ENCODE results near the gene SRP68.

Gene SRP68

GRCh38 chr17:76072148-76072858 is at the start of gene SRP68:
TSS of gene SRP68 (minus strand) at chr17:76072517. CDS start at chr17:76072491, 26 bp downstream.
- Histone ChIP-seq H3K4me1 (ENCODE audit: low read length) (peaks cover 9% of the 10 kb centered on the region), H3K9me3 (replicated peaks; ENCODE audit: insufficient read depth, low read length) (no peaks in the 10 kb centered on the region), H3K4me2 (ENCODE audit: low read depth, low read length) (peak within 1 kb of the TSS; percentile 97), H3F3A (ENCODE audit: insufficient read depth, low read length) (no peaks in the 10 kb centered on the region; the same call in 1 of the 2 replicates), H3K79me2 (ENCODE audit: low read length) (peaks cover 55% of the 10 kb centered on the region), H3K36me3 (replicated peaks; ENCODE audit: insufficient read depth, low read length) (0 out of 2 replicates have a peak, but pooled peaks cover under 1% of the 10 kb centered on the region), H3K27ac (ENCODE audit: low read length) (peak within 1 kb of the TSS; percentile 51; the same call in 1 of the 2 replicates), H3K9ac (ENCODE audit: low read length) (peak within 1 kb of the TSS; percentile 91), H2AFZ (ENCODE audit: low read length) (peak within 1 kb of the TSS; percentile 99), H3K9me2 (replicated peaks; ENCODE audit: insufficient read depth, low read length) (no peaks in the 10 kb centered on the region), H3K27me3 (replicated peaks; ENCODE audit: insufficient read depth, low read length) (peaks cover 32% of the 10 kb centered on the region), H3K4me3 (ENCODE audit: low read length) (peak within 1 kb of the TSS; percentile 85), H4K20me1 (ENCODE audit: insufficient read depth, low read length) (no peaks in the 10 kb centered on the region)
- TF ChIP-seq CTCF (IDR thresholded peaks at IDR 0.05; ENCODE audit: low read length) (no peak), EZH2 (optimal IDR thresholded peaks at IDR 0.05; ENCODE audit: low read depth, low read length) (no peak)
- DNase-seq, result peak; percentile 93

- H3K9me3 ChIP-seq (replicated peaks; ENCODE audit: insufficient read depth, low read length), result no peaks in the 10 kb centered on the region
- H3K9ac ChIP-seq (ENCODE audit: low read length), result peak overlapping the region; percentile 64; the same call in 1 of the 2 replicates
- no peaks in the 10 kb centered on the region for H3F3A ChIP-seq (ENCODE audit: insufficient read depth, low read length)
- no peaks in the 10 kb centered on the region for H3K27me3 ChIP-seq (replicated peaks; ENCODE audit: insufficient read depth, low read length)
- no peak for TF ChIP-seq EZH2 (optimal IDR thresholded peaks at IDR 0.05; ENCODE audit: low read depth, low read length)
- no peak for TF ChIP-seq CTCF (IDR thresholded peaks at IDR 0.05; ENCODE audit: low read length)
- no peak for TF ChIP-seq EZH2phosphoT487 (IDR thresholded peaks at IDR 0.05; ENCODE audit: low read length)
- H3K4me2 ChIP-seq (ENCODE audit: low read depth, low read length), result peak overlapping the region; percentile 93
- no peaks in the 10 kb centered on the region for H3K9me2 ChIP-seq (replicated peaks; ENCODE audit: insufficient read depth, low read length)
- no peaks in the 10 kb centered on the region for H3K36me3 ChIP-seq (replicated peaks; ENCODE audit: insufficient read depth, low read length)
- no peaks in the 10 kb centered on the region for H3K79me2 ChIP-seq (ENCODE audit: low read length)
- H3K4me1 ChIP-seq (ENCODE audit: low read length), result no peaks in the 10 kb centered on the region
- peak overlapping the region; percentile 54 for H3K4me3 ChIP-seq (ENCODE audit: low read length)
- no peaks in the 10 kb centered on the region for H4K20me1 ChIP-seq (ENCODE audit: insufficient read depth, low read length)
- H2AFZ ChIP-seq (ENCODE audit: low read length), result peak overlapping the region; percentile 99
- no peak overlapping the region for H3K27ac ChIP-seq (ENCODE audit: low read length)
- DNase-seq, result no peak
These were observed 49.7 kb upstream of the SRP68 start for GRCh38 chr17:76121932-76122430.

- no peak overlapping the region for H3K4me2 ChIP-seq (ENCODE audit: low read depth, low read length)
- H3K9me3 ChIP-seq (replicated peaks; ENCODE audit: insufficient read depth, low read length), result no peaks in the 10 kb centered on the region
- H3K9me2 ChIP-seq (replicated peaks; ENCODE audit: insufficient read depth, low read length), result no peaks in the 10 kb centered on the region
- no peaks in the 10 kb centered on the region for H3F3A ChIP-seq (ENCODE audit: insufficient read depth, low read length)
- no peak overlapping the region for H3K9ac ChIP-seq (ENCODE audit: low read length)
- H3K4me1 ChIP-seq (ENCODE audit: low read length), result no peaks in the 10 kb centered on the region
- H3K27ac ChIP-seq (ENCODE audit: low read length), result no peak overlapping the region
- TF ChIP-seq CTCF (IDR thresholded peaks at IDR 0.05; ENCODE audit: low read length) (no peak), EZH2phosphoT487 (IDR thresholded peaks at IDR 0.05; ENCODE audit: low read length) (no peak), EZH2 (optimal IDR thresholded peaks at IDR 0.05; ENCODE audit: low read depth, low read length) (no peak)
- DNase-seq, result no peak
- H4K20me1 ChIP-seq (ENCODE audit: insufficient read depth, low read length), result no peaks in the 10 kb centered on the region
- no peaks in the 10 kb centered on the region for H3K79me2 ChIP-seq (ENCODE audit: low read length)
- no peak overlapping the region for H3K4me3 ChIP-seq (ENCODE audit: low read length)
- no peak overlapping the region for H2AFZ ChIP-seq (ENCODE audit: low read length)
- no peaks in the 10 kb centered on the region for H3K36me3 ChIP-seq (replicated peaks; ENCODE audit: insufficient read depth, low read length)
- no peaks in the 10 kb centered on the region for H3K27me3 ChIP-seq (replicated peaks; ENCODE audit: insufficient read depth, low read length)
These were observed 48.3 kb upstream of the SRP68 start for GRCh38 chr17:76120658-76121008.

All from MM.1S (cell line).